H1 (cell line): ENCODE results near the gene MAP7D1. TPM values are rescaled to one million over a fixed set of nuclear protein-coding genes. Genes with fewer than 3 reads are reported as not detected.

Source experiments
- EGR1 ChIP-seq: IDR thresholded peaks from 2 replicates; pipeline ENCODE4 v1.6.1; 2011; ENCODE audit warnings: low read depth, low read length, borderline replicate concordance
- NANOG ChIP-seq: IDR thresholded peaks from 2 replicates; pipeline ENCODE4 v1.6.1; 2011; ENCODE audit warnings: low read length, low read depth, mild to moderate bottlenecking, inconsistent platforms; ENCODE audit not compliant: insufficient read depth, poor library complexity, severe bottlenecking
- polyA plus RNA-seq, 7 experiments: library from polyadenylated mRNA; depleted of rRNA in 3 of 7; stranded (reverse) in 5 of 7; unstranded in 2 of 7; fragments of >200 nt in 5 of 7; fragments of 200-250 nt in 2 of 7; gene quantifications; 1 replicate in 5 of 7; 2 replicates in 1 of 7; 4 replicates in 1 of 7; pipeline versions ENCODE4 v1.2.1 to v1.2.3, GENCODE V29; 2011 to 2013; ENCODE audit warnings: missing spikeins in 2 of 7, mixed read lengths in 2 of 7
- total RNA-seq: library from RNA; stranded (reverse); fragmentation: NEBNext Ultra II Directional; extraction: Animal tissue kit (Norgen Biotek cat#: 25700); gene quantifications from 2 replicates; pipeline ENCODE4 v1.2.1, GENCODE V29; 2021

Gene MAP7D1
- total and polyA plus RNA-seq, 2 of the 8 experiments (the other 6 are each of a cell fraction or from before 2014, with no cell fraction given): 18.2 to 52.4 TPM

DNA sequence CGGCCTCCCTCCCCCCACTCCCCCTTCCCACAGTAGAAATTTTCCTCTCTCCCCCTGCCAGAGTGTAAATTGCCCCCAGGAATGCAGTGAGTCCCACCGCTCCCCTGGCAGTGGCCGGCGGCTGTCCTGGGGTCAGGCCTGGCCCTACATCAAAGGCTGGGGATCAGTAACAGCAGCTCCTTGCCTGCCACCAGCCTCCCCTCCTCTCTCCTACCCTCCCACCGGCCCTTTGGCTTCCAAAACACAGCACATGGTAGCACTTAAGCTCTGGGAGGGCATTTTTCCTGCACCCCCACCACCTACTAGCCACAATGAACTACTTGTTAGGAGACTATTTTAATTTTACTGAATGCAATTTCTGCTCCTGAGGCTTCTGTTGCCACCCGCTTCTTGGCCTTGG is 21.9 kb upstream of the MAP7D1 start (continued):
- TF ChIP-seq EGR1: no peak
- no peak for TF ChIP-seq NANOG
